ENCODE results near the gene EDRF1.

EDRF1 gene

GRCh38 chr10:125795637-125796190, 76.2 kb downstream of the EDRF1 start:
- TF ChIP-seq SPI1 (IDR thresholded peaks at IDR 0.05; ENCODE audit: low read depth, low read length) (no peak), PAX5 (IDR thresholded peaks at IDR 0.05; ENCODE audit: insufficient read depth, low read length, severe bottlenecking) (no peak), POLR2A (IDR thresholded peaks at IDR 0.05; ENCODE audit: low read depth, low read length) (no peak), TAF1 (IDR thresholded peaks at IDR 0.05; ENCODE audit: low read depth, low read length) (no peak), POU2F2 (IDR thresholded peaks at IDR 0.05; ENCODE audit: low read depth, low read length) (no peak), POLR2AphosphoS5 (IDR thresholded peaks at IDR 0.05; ENCODE audit: low read depth, low read length) (no peak)
- FAIRE-seq, result no peak

DNA sequence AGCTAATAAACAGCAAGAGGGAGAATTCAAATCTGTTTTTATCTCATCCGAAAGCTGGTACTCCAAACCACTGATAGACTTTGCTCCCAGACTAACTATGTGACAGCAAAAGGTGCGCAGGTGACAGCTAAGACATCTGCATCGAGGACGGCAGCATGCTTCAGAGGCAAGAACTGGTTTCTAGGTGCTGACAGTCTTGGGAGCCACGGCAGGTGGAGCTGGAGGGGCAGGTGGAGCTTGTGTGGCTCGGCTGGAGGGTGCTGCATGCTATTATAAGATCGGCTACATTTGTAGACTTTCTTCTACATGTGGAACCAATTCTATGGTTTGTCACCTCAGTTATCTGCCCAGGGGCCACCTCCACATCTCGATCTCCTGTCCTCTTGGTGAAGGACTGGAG, 77.9 kb downstream of the EDRF1 start:
- FAIRE-seq, result no peak
- TF ChIP-seq POLR2AphosphoS5 (IDR thresholded peaks at IDR 0.05; ENCODE audit: low read depth, low read length), result no peak
- no peak for TF ChIP-seq TAF1 (IDR thresholded peaks at IDR 0.05; ENCODE audit: low read depth, low read length)
- no peak for TF ChIP-seq PAX5 (IDR thresholded peaks at IDR 0.05; ENCODE audit: insufficient read depth, low read length, severe bottlenecking)
- TF ChIP-seq POLR2A (IDR thresholded peaks at IDR 0.05; ENCODE audit: low read depth, low read length), result no peak
- TF ChIP-seq SPI1 (IDR thresholded peaks at IDR 0.05; ENCODE audit: low read depth, low read length), result no peak
- no peak for TF ChIP-seq POU2F2 (IDR thresholded peaks at IDR 0.05; ENCODE audit: low read depth, low read length)
- no peak for DNase-seq (ENCODE audit: insufficient read length, low spot score)

More at GRCh38 chr10:125795637-125796190, 76.2 kb downstream of the EDRF1 start:
- no peak for DNase-seq (ENCODE audit: insufficient read length, low spot score)

GRCh38 chr10:125797994-125798662, 78.6 kb downstream of the EDRF1 start:
- no peak for TF ChIP-seq SPI1 (IDR thresholded peaks at IDR 0.05; ENCODE audit: low read depth, low read length)
- TF ChIP-seq TAF1 (IDR thresholded peaks at IDR 0.05; ENCODE audit: low read depth, low read length), result no peak
- no peak for TF ChIP-seq POU2F2 (IDR thresholded peaks at IDR 0.05; ENCODE audit: low read depth, low read length)
- TF ChIP-seq POLR2AphosphoS5 (IDR thresholded peaks at IDR 0.05; ENCODE audit: low read depth, low read length), result no peak
- TF ChIP-seq POLR2A (IDR thresholded peaks at IDR 0.05; ENCODE audit: low read depth, low read length), result no peak
- TF ChIP-seq PAX5 (IDR thresholded peaks at IDR 0.05; ENCODE audit: insufficient read depth, low read length, severe bottlenecking), result no peak
- DNase-seq (ENCODE audit: insufficient read length, low spot score) (no peak), FAIRE-seq (no peak)

- no peak for FAIRE-seq
- TF ChIP-seq POLR2A (IDR thresholded peaks at IDR 0.05; ENCODE audit: low read depth, low read length), result no peak
- TF ChIP-seq SPI1 (IDR thresholded peaks at IDR 0.05; ENCODE audit: low read depth, low read length), result no peak
- no peak for TF ChIP-seq PAX5 (IDR thresholded peaks at IDR 0.05; ENCODE audit: insufficient read depth, low read length, severe bottlenecking)
- TF ChIP-seq POU2F2 (IDR thresholded peaks at IDR 0.05; ENCODE audit: low read depth, low read length), result no peak
- no peak for TF ChIP-seq TAF1 (IDR thresholded peaks at IDR 0.05; ENCODE audit: low read depth, low read length)
- no peak for TF ChIP-seq POLR2AphosphoS5 (IDR thresholded peaks at IDR 0.05; ENCODE audit: low read depth, low read length)
- DNase-seq (ENCODE audit: insufficient read length, low spot score), result no peak
These were observed 80.1 kb downstream of the EDRF1 start for GRCh38 chr10:125799451-125800182.

GRCh38 chr10:125801574-125801973, 82.1 kb downstream of the EDRF1 start:
- TF ChIP-seq POU2F2 (IDR thresholded peaks at IDR 0.05; ENCODE audit: low read depth, low read length) (no peak), SPI1 (IDR thresholded peaks at IDR 0.05; ENCODE audit: low read depth, low read length) (no peak), PAX5 (IDR thresholded peaks at IDR 0.05; ENCODE audit: insufficient read depth, low read length, severe bottlenecking) (no peak), POLR2A (IDR thresholded peaks at IDR 0.05; ENCODE audit: low read depth, low read length) (no peak), TAF1 (IDR thresholded peaks at IDR 0.05; ENCODE audit: low read depth, low read length) (no peak), POLR2AphosphoS5 (IDR thresholded peaks at IDR 0.05; ENCODE audit: low read depth, low read length) (no peak)
- DNase-seq (ENCODE audit: insufficient read length, low spot score), result no peak
- no peak for FAIRE-seq

DNA sequence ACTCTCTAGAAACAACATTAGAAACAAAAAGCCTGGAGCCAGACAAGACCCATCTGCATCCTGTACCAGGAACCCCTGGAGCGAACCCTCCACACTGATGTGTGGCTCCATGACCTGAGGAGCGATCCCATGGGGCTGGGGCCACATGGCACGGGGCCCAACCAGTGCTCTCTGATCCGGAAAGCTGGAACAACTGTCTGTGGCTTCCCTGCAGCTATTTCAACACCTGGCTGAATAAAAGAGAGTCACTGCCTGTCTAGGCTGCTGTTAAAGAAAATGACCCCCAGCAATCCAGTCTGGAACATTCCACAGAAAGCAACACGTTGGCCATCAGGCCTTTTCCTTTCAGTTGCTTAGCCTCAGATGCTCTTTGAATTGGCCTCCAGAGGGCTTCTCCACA, 82.6 kb downstream of the EDRF1 start:
- TF ChIP-seq POLR2A (IDR thresholded peaks at IDR 0.05; ENCODE audit: low read depth, low read length), result no peak
- no peak for TF ChIP-seq PAX5 (IDR thresholded peaks at IDR 0.05; ENCODE audit: insufficient read depth, low read length, severe bottlenecking)
- no peak for TF ChIP-seq POLR2AphosphoS5 (IDR thresholded peaks at IDR 0.05; ENCODE audit: low read depth, low read length)
- TF ChIP-seq SPI1 (IDR thresholded peaks at IDR 0.05; ENCODE audit: low read depth, low read length), result no peak
- no peak for TF ChIP-seq TAF1 (IDR thresholded peaks at IDR 0.05; ENCODE audit: low read depth, low read length)
- TF ChIP-seq POU2F2 (IDR thresholded peaks at IDR 0.05; ENCODE audit: low read depth, low read length), result no peak
- FAIRE-seq (no peak), DNase-seq (ENCODE audit: insufficient read length, low spot score) (no peak)

- FAIRE-seq (no peak), DNase-seq (ENCODE audit: insufficient read length, low spot score) (no peak)
- TF ChIP-seq POU2F2 (IDR thresholded peaks at IDR 0.05; ENCODE audit: low read depth, low read length) (no peak), POLR2AphosphoS5 (IDR thresholded peaks at IDR 0.05; ENCODE audit: low read depth, low read length) (no peak), SPI1 (IDR thresholded peaks at IDR 0.05; ENCODE audit: low read depth, low read length) (no peak), POLR2A (IDR thresholded peaks at IDR 0.05; ENCODE audit: low read depth, low read length) (no peak), TAF1 (IDR thresholded peaks at IDR 0.05; ENCODE audit: low read depth, low read length) (no peak), PAX5 (IDR thresholded peaks at IDR 0.05; ENCODE audit: insufficient read depth, low read length, severe bottlenecking) (no peak)
These were observed 83.2 kb downstream of the EDRF1 start for GRCh38 chr10:125802739-125803138.

DNA sequence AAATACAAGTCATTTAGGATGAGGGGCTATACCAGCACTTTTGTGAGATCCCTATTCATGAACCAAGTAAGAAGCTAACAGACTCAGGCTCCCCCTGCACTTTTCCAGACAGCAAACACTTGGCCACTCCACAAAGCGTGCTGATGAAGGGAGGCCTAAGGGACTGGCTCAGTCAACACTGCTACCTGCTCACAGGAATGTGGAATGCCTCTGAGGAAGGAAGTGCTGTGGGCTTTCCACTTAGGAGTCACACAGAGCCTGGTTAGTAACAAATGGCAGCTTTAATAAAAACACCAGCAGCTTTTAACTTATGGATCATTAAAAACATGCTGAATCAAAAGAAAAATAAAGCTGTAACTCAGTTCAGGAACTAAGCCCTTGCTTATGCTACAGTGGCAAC, 88.5 kb downstream of the EDRF1 start:
- FAIRE-seq (no peak), DNase-seq (ENCODE audit: insufficient read length, low spot score) (no peak)
- no peak for TF ChIP-seq SPI1 (IDR thresholded peaks at IDR 0.05; ENCODE audit: low read depth, low read length)
- no peak for TF ChIP-seq POU2F2 (IDR thresholded peaks at IDR 0.05; ENCODE audit: low read depth, low read length)
- TF ChIP-seq PAX5 (IDR thresholded peaks at IDR 0.05; ENCODE audit: insufficient read depth, low read length, severe bottlenecking), result no peak
- no peak for TF ChIP-seq POLR2AphosphoS5 (IDR thresholded peaks at IDR 0.05; ENCODE audit: low read depth, low read length)
- TF ChIP-seq POLR2A (IDR thresholded peaks at IDR 0.05; ENCODE audit: low read depth, low read length), result no peak
- no peak for TF ChIP-seq TAF1 (IDR thresholded peaks at IDR 0.05; ENCODE audit: low read depth, low read length)

- DNase-seq (ENCODE audit: insufficient read length, low spot score) (no peak), FAIRE-seq (no peak)
- TF ChIP-seq TAF1 (IDR thresholded peaks at IDR 0.05; ENCODE audit: low read depth, low read length) (no peak), POLR2AphosphoS5 (IDR thresholded peaks at IDR 0.05; ENCODE audit: low read depth, low read length) (no peak), POLR2A (IDR thresholded peaks at IDR 0.05; ENCODE audit: low read depth, low read length) (no peak), PAX5 (IDR thresholded peaks at IDR 0.05; ENCODE audit: insufficient read depth, low read length, severe bottlenecking) (no peak), POU2F2 (IDR thresholded peaks at IDR 0.05; ENCODE audit: low read depth, low read length) (no peak), SPI1 (IDR thresholded peaks at IDR 0.05; ENCODE audit: low read depth, low read length) (no peak)
These were observed 91.7 kb downstream of the EDRF1 start for GRCh38 chr10:125811251-125811650.
